Measurements from ENCODE around the gene HSDL2.
"Not testable (repeated sequence)": the region's sequence is repeated elsewhere in the genome, so short reads cannot be mapped to it uniquely, and the experiment has no call there.

The HSDL2 gene

GRCh38 chr9:112380102-112380824, at the start of gene HSDL2:
Gene HSDL2 (plus strand): TSS chr9:112380108. CDS start chr9:112380164, 56 bp downstream.
- peak; percentile 21 for DNase-seq (ENCODE audit: low spot score)

GRCh38 chr9:112331674-112331952, 48.3 kb upstream of the HSDL2 start:
- DNase-seq (ENCODE audit: low spot score): no peak

GRCh38 chr9:112332214-112332613, 47.7 kb upstream of the HSDL2 start:
- no peak for DNase-seq (ENCODE audit: low spot score)

- DNase-seq (ENCODE audit: low spot score): no peak
These were observed 47.3 kb upstream of the HSDL2 start for GRCh38 chr9:112332674-112332976.

GRCh38 chr9:112332977-112333638, 46.8 kb upstream of the HSDL2 start, which contains the start of gene PTBP3:
Gene PTBP3 (minus strand): TSS chr9:112333619. CDS start chr9:112297865, 35,754 bp downstream.
- peak; percentile 60 for DNase-seq (ENCODE audit: low spot score)

- DNase-seq (ENCODE audit: low spot score): peak; percentile 97
These were observed 46.1 kb upstream of the HSDL2 start for GRCh38 chr9:112333639-112334431.

- no peak for DNase-seq (ENCODE audit: low spot score)
These were observed 45.5 kb upstream of the HSDL2 start for GRCh38 chr9:112334432-112334841.

GRCh38 chr9:112337547-112337946, 42.4 kb upstream of the HSDL2 start:
- DNase-seq (ENCODE audit: low spot score): no peak

GRCh38 chr9:112338561-112338960, 41.3 kb upstream of the HSDL2 start:
- peak; percentile 44 for DNase-seq (ENCODE audit: low spot score)

GRCh38 chr9:112339886-112340285, 40.0 kb upstream of the HSDL2 start:
- DNase-seq (ENCODE audit: low spot score): no peak

- DNase-seq (ENCODE audit: low spot score): no peak
These were observed 38.2 kb upstream of the HSDL2 start for GRCh38 chr9:112341730-112342129.

GRCh38 chr9:112348257-112349007, 31.5 kb upstream of the HSDL2 start:
- peak; percentile 41 for DNase-seq (ENCODE audit: low spot score)

GRCh38 chr9:112349008-112349333, 30.9 kb upstream of the HSDL2 start:
- no peak for DNase-seq (ENCODE audit: low spot score)

GRCh38 chr9:112351184-112351583, 28.7 kb upstream of the HSDL2 start:
- DNase-seq (ENCODE audit: low spot score): no peak

- no peak for DNase-seq (ENCODE audit: low spot score)
These were observed 27.7 kb upstream of the HSDL2 start for GRCh38 chr9:112352209-112352608.

GRCh38 chr9:112354081-112354743, 25.7 kb upstream of the HSDL2 start:
- no peak for DNase-seq (ENCODE audit: low spot score)

GRCh38 chr9:112355427-112355897, 24.4 kb upstream of the HSDL2 start:
- no peak for DNase-seq (ENCODE audit: low spot score)

GRCh38 chr9:112360047-112360804, 19.7 kb upstream of the HSDL2 start:
- DNase-seq (ENCODE audit: low spot score): no peak

GRCh38 chr9:112361601-112362000, 18.3 kb upstream of the HSDL2 start:
- no peak for DNase-seq (ENCODE audit: low spot score)

- no peak for DNase-seq (ENCODE audit: low spot score)
These were observed 15.1 kb upstream of the HSDL2 start for GRCh38 chr9:112364761-112365160.

GRCh38 chr9:112365257-112365656, 14.7 kb upstream of the HSDL2 start:
- not testable (repeated sequence) for DNase-seq (ENCODE audit: low spot score)

Data from hepatic stellate cell (primary cell).